SK-N-SH (cell line): ENCODE results near the gene REV1.

Source experiments
- CTCF ChIP-seq: fragments of 200-600 bp; sonication (generic); IDR thresholded peaks from 2 replicates; pipeline ENCODE4 v1.6.1; 2017; ENCODE audit warnings: antibody characterized with exemption, mild to moderate bottlenecking, moderate library complexity
- EZH2phosphoT487 ChIP-seq: fragments of 200-600 bp; sonication (generic); IDR thresholded peaks from 2 replicates; pipeline ENCODE4 v1.6.1; 2017; ENCODE audit warnings: low read depth, mixed run types, mild to moderate bottlenecking, antibody characterized with exemption, moderate library complexity, borderline replicate concordance
- MAX ChIP-seq: IDR thresholded peaks from 2 replicates; pipeline ENCODE4 v1.4.0; 2012; ENCODE audit warnings: low read depth
- POLR2AphosphoS5 ChIP-seq: IDR thresholded peaks from 2 replicates; pipeline ENCODE4 v1.6.1; 2012; ENCODE audit warnings: low read depth, low read length
- RAD21 ChIP-seq: IDR thresholded peaks from 2 replicates; pipeline ENCODE4 v1.6.1; 2012; ENCODE audit warnings: mild to moderate bottlenecking, low read length
- REST ChIP-seq: IDR thresholded peaks from 2 replicates; pipeline ENCODE4 v1.6.1; 2012; ENCODE audit warnings: mild to moderate bottlenecking, low read depth, low read length, moderate library complexity
- SIN3A ChIP-seq: IDR thresholded peaks from 2 replicates; pipeline ENCODE4 v1.6.1; 2012; ENCODE audit warnings: low read depth, mild to moderate bottlenecking, low read length, moderate library complexity, borderline replicate concordance

DNA sequence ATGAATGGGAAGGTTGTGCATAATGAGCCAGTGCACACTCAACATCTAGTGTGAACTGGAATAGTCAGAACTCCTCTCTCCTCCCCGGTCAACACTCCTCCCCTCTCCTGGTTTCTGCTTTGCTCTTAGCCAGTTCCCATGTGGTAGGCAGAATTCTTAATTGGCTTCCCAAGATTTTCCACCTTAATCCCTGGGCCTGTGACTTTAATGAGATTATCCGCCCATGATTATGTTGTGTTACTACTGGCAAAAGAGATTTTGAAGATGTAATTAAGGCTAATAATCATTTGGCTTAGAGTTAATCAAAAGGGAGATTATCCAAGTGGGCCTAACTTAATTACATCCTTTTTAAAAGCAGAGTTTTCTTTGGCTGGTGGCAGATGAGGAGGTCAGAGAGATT is 34.2 kb upstream of the REV1 start:
- TF ChIP-seq CTCF, result no peak
- no peak for TF ChIP-seq MAX
- TF ChIP-seq REST, result no peak
- TF ChIP-seq SIN3A, result no peak
- no peak for TF ChIP-seq POLR2AphosphoS5
- TF ChIP-seq RAD21, result no peak
- TF ChIP-seq EZH2phosphoT487, result no peak
